Measurements from ENCODE around the gene PIK3R3.

The PIK3R3 gene

DNA sequence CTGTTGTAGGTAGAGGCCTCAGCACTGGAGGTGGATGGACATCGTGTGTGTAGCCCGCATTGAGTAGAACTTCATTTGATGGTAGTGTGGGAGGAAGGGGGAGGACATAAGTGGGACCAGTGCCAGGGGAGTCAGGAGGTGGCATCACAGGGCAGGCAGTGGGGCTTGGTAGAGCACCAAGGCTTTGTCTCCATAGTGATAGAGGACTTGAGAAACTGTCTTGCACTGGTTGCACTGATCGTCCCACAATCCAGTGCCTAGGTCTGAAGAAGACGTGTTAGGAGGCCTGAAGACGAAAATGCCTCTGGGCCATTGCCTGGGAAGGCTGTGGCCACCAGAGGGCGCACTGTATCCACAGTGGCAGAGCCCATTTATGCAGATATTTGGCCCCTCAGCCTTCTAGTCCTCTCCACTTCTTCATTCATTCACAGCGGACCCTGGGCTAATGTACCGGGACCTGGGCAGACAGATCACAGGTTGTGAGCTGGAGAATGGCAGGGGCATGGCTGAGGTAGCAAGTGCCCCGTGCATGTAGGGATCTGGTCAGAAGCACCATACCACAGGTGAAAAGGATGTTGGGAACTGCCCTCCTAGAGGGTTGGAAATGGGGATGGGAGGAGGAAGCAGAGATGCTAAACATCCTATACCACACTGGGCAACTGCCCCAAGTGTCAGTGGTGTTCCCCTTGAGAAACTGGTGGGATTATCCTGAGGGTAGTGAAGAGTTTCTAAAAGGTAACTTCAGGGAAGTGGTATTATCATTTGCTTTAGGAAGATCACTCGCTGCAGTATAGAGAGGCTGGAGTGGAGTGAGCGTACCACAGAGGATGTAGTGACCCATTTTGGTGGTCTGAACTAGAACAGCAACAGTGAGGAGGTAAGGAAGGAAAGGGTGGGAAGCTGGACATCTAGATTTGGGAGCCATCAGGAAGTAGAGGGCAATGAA lies 95.3 kb downstream of the PIK3R3 start:
- H3K4me1 Mint-ChIP-seq: no peaks in the 10 kb centered on the region
- H3K4me3 Mint-ChIP-seq: no peak overlapping the region
- H3K27ac Mint-ChIP-seq: no peak overlapping the region
- DNase-seq (ENCODE audit: low spot score in 2 of 2): peak; percentile 89
- H3K36me3 Mint-ChIP-seq: no peaks in the 10 kb centered on the region
- H3K9me3 Mint-ChIP-seq: no peaks in the 10 kb centered on the region
- ATAC-seq: peak; percentile 77

DNA sequence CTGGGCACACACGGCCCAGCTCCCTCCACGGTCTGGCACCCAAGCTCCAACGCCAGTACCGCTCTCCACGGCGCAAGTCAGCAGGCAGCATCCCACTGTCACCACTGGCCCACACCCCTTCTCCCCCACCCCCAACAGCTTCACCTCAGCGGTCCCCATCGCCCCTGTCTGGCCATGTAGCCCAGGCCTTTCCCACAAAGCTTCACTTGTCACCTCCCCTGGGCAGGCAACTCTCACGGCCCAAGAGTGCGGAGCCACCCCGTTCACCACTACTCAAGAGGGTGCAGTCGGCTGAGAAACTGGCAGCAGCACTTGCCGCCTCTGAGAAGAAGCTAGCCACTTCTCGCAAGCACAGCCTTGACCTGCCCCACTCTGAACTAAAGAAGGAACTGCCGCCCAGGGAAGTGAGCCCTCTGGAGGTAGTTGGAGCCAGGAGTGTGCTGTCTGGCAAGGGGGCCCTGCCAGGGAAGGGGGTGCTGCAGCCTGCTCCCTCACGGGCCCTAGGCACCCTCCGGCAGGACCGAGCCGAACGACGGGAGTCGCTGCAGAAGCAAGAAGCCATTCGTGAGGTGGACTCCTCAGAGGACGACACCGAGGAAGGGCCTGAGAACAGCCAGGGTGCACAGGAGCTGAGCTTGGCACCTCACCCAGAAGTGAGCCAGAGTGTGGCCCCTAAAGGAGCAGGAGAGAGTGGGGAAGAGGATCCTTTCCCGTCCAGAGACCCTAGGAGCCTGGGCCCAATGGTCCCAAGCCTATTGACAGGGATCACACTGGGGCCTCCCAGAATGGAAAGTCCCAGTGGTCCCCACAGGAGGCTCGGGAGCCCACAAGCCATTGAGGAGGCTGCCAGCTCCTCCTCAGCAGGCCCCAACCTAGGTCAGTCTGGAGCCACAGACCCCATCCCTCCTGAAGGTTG lies 97.6 kb downstream of the PIK3R3 start:
- Mint-ChIP-seq H3K9me3 (no peaks in the 10 kb centered on the region), H3K27ac (no peak overlapping the region), H3K4me3 (no peak overlapping the region), H3K36me3 (peaks cover 9% of the 10 kb centered on the region), H3K4me1 (no peaks in the 10 kb centered on the region)
- no peak for ATAC-seq
- DNase-seq (ENCODE audit: low spot score in 2 of 2): no peak

DNA sequence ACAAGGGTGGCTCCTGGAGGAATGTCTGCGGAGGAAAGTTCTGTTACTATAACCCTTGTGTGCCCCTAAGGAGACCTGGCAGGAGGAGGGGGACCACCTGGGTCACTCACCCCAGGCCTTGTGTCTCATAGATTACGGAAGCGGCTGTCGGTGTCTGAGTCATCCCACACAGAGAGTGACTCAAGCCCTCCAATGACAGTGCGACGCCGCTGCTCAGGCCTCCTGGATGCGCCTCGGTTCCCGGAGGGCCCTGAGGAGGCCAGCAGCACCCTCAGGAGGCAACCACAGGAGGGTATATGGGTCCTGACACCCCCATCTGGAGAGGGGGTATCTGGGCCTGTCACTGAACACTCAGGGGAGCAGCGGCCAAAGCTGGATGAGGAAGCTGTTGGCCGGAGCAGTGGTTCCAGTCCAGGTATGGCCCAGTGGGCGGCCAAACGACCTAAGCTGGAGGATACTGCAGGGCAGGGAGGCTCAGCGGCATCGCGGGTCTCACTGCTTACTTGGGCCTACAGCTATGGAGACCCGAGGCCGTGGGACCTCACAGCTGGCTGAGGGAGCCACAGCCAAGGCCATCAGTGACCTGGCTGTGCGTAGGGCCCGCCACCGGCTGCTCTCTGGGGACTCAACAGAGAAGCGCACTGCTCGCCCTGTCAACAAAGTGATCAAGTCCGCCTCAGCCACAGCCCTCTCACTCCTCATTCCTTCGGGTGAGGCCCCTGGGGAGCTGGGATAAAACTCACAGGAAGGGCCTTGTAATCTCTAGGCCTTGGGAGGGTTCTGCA lies 101.4 kb downstream of the PIK3R3 start:
- DNase-seq (ENCODE audit: low spot score in 2 of 2) (no peak), ATAC-seq (no peak)
- peak overlapping the region; percentile 19 for H3K27ac Mint-ChIP-seq
- no peaks in the 10 kb centered on the region for H3K9me3 Mint-ChIP-seq
- no peak overlapping the region for H3K4me3 Mint-ChIP-seq
- no peaks in the 10 kb centered on the region for H3K4me1 Mint-ChIP-seq
- peaks cover 12% of the 10 kb centered on the region for H3K36me3 Mint-ChIP-seq

DNA sequence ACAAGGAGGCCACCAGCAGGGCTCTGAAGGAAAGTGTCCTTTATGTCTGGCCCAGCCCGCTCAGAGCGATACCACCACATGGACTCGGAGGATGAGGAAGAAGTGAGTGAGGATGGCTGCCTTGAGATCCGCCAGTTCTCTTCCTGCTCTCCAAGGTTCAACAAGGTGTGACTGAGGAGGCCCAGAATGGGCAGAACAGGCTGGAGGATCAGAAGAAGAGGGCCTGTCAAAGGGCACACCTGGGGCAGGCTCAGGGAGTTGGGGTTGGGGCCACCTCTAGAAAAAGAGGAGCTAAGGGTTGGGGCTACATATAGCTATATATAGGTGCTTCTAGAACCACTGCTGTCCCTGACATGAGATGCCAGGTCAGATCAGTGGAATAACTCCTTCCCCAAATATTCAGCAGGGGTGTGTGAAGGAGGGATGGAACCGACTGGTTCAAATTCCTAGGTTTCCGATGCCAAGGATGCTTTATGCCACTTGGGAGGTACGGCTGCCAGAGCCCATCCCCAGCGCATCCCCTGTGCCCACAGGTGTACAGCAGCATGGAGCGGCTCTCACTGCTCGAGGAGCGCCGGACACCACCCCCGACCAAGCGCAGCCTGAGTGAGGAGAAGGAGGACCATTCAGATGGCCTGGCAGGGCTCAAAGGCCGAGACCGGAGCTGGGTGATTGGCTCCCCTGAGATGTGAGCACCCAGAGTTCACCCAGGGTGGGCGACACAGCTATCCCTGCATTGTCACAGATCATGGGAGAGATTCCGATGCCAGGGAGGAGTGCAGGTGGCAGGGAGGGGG lies 102.2 kb downstream of the PIK3R3 start:
- peaks cover 12% of the 10 kb centered on the region for H3K36me3 Mint-ChIP-seq

DNA sequence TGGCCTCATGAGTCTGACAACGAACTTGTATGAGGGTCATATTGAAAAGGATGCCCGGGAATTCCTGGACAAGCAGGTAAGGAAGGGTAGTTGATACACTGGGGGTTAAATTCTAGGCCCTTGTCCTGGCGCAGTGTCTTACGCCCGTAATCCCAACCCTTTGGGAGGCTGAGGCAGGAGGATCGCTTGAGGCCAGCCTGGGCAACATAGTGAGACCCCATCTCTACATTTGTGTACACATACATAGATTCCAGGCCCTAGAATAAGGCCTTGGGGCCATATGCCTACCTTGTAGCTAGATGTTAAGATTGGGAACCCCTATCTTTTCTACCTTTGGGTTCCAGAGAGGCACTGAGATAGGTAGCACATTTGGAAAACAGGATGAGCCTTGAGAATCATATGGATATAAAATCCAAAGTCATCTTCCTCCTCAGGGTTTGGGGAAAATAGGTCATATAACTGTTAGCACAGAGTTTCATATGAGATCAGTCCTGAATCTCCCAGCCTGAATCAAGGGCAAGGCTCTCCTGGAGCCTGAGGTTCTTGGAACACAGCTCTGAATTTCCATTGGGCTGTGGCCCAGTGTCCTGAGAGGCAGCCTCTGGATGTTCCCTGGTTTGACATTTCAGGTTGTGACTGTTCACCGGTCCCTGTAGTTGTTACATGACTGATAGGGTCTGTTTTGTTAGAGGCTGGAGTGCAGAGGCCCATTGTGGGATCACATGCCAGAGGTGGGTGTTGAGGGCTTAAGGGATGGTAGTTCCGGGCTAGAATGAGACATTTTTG lies 104.4 kb downstream of the PIK3R3 start:
- H3K9me3 Mint-ChIP-seq: no peaks in the 10 kb centered on the region
- ATAC-seq (no peak), DNase-seq (ENCODE audit: low spot score in 2 of 2) (no peak)
- H3K36me3 Mint-ChIP-seq: peaks cover 12% of the 10 kb centered on the region
- H3K4me3 Mint-ChIP-seq: no peak overlapping the region
- H3K4me1 Mint-ChIP-seq: no peaks in the 10 kb centered on the region
- H3K27ac Mint-ChIP-seq: no peak overlapping the region

More for the DNA sequence above, 102.2 kb downstream of the PIK3R3 start:
- DNase-seq (ENCODE audit: low spot score in 2 of 2) (no peak), ATAC-seq (no peak)
- Mint-ChIP-seq H3K4me3 (no peak overlapping the region), H3K4me1 (no peaks in the 10 kb centered on the region), H3K9me3 (no peaks in the 10 kb centered on the region), H3K27ac (peak overlapping the region; percentile 19)

DNA sequence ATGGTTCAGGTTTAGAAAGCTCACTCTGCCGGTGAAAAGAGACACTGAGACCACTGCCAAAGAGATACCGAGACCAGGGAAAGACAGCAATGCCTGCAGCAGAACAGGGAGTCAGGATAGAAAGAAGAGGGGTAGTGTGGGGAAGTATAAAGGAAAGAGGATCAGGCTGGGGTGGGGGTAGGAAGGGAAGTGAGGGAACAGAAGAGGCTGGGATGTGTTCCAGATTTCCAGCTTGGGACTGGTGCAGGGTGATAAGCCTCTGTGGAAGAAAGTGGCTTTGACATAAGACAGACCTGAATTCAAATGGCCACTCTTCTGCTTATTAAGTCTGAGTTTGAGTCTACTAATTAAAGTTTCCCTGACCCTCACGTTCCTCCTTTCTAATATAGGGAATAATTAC lies 105.9 kb downstream of the PIK3R3 start:
- DNase-seq (ENCODE audit: low spot score in 2 of 2) (no peak), ATAC-seq (no peak)
- Mint-ChIP-seq H3K36me3 (peaks cover 12% of the 10 kb centered on the region), H3K4me1 (no peaks in the 10 kb centered on the region), H3K27ac (peak overlapping the region; percentile 53), H3K4me3 (no peak overlapping the region), H3K9me3 (no peaks in the 10 kb centered on the region)

DNA sequence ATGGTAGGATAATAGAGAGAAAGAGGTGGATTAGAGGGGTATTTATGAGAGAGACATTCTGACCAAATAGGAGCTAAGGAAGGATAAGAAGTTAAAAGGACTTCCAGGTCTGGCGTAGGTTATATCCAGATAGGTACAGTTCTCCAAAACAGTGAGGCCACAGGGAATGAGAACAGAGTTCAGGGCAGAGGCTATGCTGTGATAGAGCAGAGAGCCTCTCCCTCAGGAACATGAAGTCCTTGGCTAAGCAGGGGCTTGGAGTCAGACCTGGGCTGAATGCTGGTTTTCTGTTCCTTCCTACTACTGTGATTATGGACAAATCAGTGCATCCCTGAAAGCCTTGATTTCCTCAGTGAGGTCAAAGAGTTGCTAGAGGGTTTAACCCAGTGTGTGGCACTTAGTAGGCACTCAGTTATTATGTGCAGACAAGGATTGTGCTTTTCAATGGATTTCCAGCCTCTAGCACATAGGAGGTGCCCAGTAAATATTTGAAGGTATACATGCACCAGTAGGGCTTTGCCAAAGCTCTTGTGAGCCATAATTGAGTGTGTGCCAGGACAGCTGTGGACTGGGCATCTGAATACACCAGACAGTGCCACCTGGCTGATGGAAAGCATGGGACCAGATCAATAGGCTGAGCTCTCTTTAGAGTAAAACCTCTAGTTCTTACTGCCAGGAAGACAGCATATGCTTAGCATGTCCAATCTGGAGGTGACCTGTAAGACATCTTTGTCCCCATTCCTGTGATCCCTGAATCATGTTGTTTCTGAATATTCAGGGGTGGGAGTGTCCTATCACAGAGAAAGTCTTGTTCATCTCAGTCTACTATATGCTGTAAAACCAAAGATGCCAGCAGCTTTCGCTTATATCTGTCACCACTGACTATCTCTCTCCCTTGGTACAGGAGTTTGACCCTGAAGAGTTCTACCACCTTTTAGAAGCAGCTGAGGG lies 111.1 kb downstream of the PIK3R3 start:
- DNase-seq (ENCODE audit: low spot score in 2 of 2) (no peak), ATAC-seq (peak; percentile 19)
- H3K4me1 Mint-ChIP-seq: no peaks in the 10 kb centered on the region
- H3K27ac Mint-ChIP-seq: no peak overlapping the region
- no peaks in the 10 kb centered on the region for H3K9me3 Mint-ChIP-seq
- no peaks in the 10 kb centered on the region for H3K36me3 Mint-ChIP-seq
- no peak overlapping the region for H3K4me3 Mint-ChIP-seq

DNA sequence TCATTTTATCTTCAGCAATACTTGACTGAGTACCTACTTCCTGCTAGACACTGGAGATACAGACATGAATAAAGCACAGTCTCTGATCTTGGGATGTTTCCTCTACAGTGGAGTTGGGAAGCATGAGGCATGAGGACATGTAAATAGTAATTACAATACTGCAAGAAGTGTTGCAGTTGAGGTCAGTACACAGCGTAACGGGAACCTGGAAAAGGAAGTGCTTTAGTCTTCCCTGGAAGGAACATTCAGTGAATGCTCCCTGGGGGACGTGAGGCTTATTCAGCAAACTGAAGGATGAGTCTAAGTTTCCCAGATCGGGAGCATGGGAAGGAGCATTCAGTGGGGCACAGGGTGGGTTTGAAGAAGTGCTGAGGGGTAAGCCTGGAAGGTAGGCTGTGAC lies 112.4 kb downstream of the PIK3R3 start:
- H3K36me3 Mint-ChIP-seq: no peaks in the 10 kb centered on the region
- no peak for DNase-seq (ENCODE audit: low spot score in 2 of 2)
- no peak overlapping the region for H3K27ac Mint-ChIP-seq
- H3K9me3 Mint-ChIP-seq: no peaks in the 10 kb centered on the region
- no peak for ATAC-seq
- H3K4me3 Mint-ChIP-seq: no peak overlapping the region
- no peaks in the 10 kb centered on the region for H3K4me1 Mint-ChIP-seq

DNA sequence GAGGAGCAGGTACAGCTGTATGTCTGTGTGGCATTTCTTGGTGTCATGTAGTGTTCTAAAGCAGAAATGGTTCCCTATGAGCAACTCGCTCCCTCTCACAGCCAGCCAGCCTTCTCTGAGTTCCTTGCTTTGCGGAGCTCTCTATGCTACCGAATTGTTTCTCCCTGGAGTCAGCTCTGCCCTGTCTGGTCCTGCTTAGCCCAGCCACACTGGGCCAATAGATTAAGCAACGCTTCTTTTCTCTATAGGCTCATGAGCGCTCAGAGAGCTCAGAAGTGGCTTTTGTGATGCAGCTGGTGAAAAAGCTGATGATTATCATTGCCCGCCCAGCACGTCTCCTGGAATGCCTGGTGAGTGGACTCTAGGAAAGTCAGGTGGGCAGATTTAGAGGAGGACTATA lies 113.1 kb downstream of the PIK3R3 start:
- Mint-ChIP-seq H3K9me3 (no peaks in the 10 kb centered on the region), H3K4me1 (no peaks in the 10 kb centered on the region), H3K4me3 (no peak overlapping the region), H3K27ac (no peak overlapping the region), H3K36me3 (no peaks in the 10 kb centered on the region)
- ATAC-seq: no peak
- DNase-seq (ENCODE audit: low spot score in 2 of 2): no peak

DNA sequence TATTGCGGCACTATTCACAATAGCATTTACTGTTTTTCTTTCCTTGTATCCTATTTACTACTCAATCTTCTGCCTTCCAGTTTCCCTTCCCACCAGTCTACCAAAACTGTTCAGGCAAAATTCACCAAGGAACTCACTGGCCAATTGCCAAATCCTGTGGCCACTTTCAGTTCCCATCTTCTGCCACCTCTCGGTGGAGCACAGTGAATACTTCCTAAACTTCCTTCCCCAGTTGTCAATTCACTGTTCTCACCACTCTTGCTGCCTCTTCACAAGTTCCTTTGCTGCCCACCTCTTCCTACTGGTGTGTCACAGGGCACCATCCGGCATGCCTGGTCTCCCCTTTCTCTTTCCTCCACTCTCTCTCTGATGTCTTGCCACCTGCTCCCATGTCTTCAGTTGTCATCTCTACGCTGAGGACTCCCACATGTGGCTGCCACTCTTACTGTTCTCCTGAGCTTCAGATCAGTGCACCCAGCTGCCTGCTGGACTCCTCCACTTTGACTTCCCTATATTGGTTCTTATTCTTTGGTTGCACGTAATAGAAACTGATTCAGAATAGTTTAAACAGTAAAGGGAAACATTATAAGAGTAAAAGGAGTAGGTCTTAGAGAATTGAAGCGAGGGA lies 114.4 kb downstream of the PIK3R3 start:
- no peaks in the 10 kb centered on the region for H3K9me3 Mint-ChIP-seq
- H3K27ac Mint-ChIP-seq: no peak overlapping the region
- no peak overlapping the region for H3K4me3 Mint-ChIP-seq
- ATAC-seq (no peak), DNase-seq (ENCODE audit: low spot score in 2 of 2) (no peak)
- H3K4me1 Mint-ChIP-seq: no peaks in the 10 kb centered on the region
- H3K36me3 Mint-ChIP-seq: no peaks in the 10 kb centered on the region

DNA sequence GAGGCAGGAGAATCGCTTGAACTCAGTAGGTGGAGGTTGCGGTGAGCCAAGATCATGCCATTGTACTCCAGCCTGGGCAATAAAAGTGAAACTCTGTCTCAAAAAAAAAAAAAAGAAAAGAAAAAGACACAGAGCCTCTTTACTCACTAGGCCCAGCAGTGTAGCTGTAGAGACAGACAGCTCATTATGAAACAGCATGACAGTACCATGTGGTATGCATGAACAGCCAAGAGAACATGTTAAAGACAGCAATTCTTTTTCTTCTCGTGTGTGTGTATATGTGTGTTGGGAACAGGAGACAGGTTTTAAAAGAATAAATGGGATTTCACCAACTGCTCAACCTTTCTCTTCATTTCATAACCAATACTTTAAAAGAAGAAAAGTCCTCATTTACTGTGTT lies 118.8 kb downstream of the PIK3R3 start:
- peaks cover 12% of the 10 kb centered on the region for H3K36me3 Mint-ChIP-seq
- no peak overlapping the region for H3K4me3 Mint-ChIP-seq
- H3K9me3 Mint-ChIP-seq: no peaks in the 10 kb centered on the region
- DNase-seq (ENCODE audit: low spot score in 2 of 2) (no peak), ATAC-seq (peak; percentile 46)
- H3K27ac Mint-ChIP-seq: no peak overlapping the region
- no peaks in the 10 kb centered on the region for H3K4me1 Mint-ChIP-seq

DNA sequence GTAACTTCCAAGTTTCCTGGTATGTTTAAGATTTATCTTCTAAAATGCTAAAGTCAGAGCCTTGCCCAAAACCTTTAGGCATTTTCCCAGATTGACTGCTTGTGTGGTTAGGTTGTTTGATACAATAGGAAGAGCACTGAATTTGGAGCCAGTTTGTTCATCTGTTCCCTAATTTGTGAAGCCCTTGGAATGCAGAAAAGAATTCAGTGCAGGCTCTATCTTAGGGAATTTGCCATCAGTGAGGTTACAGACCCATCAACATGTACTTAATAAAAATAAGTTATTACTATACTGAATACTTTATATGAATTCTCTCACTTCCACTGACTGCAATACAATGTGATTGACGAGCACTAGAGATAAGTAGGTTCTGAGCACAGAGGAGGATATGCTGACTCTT lies 120.2 kb downstream of the PIK3R3 start:
- Mint-ChIP-seq H3K4me3 (no peak overlapping the region), H3K9me3 (no peaks in the 10 kb centered on the region), H3K4me1 (no peaks in the 10 kb centered on the region), H3K27ac (no peak overlapping the region), H3K36me3 (peaks cover 24% of the 10 kb centered on the region)
- DNase-seq (ENCODE audit: low spot score in 2 of 2) (no peak), ATAC-seq (no peak)

All from stimulated activated effector memory CD8-positive, alpha-beta T cell treated with anti-CD3 and anti-CD28 coated beads, Interleukin-12 subunit alpha, Interleukin-12 subunit beta, amount 100 ng/mL, for 72 hours (primary cell).